ENCODE measurements around the gene SLC35F3.

Gene SLC35F3

DNA sequence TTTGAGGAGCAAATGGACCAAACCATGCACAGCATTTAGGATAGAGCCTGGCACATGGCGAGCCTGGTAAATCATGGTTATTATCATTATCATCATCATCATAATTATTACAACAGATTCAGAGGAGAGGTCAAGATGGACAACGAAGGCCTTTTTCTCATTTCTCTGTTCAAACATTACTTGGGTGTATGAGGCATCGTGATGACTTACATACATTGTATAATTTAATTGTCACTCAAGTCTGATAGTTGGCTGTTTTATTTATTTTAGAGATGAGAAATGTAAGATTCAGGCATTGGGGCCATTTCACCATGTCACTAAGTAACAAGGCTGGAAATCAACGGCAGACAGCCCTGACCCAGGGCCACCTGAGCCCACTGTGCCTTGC lies 68.1 kb downstream of the SLC35F3 start:
- no peaks in the 10 kb centered on the region for H3K36me3 Mint-ChIP-seq (ENCODE audit: low read depth)
- H3K27me3 Mint-ChIP-seq = peaks cover 4% of the 10 kb centered on the region
- no peak overlapping the region for H3K4me3 Mint-ChIP-seq
- no peaks in the 10 kb centered on the region for H3K9me3 Mint-ChIP-seq
- H3K27ac Mint-ChIP-seq = no peak overlapping the region
- no peaks in the 10 kb centered on the region for H3K4me1 Mint-ChIP-seq (ENCODE audit: low read depth)

DNA sequence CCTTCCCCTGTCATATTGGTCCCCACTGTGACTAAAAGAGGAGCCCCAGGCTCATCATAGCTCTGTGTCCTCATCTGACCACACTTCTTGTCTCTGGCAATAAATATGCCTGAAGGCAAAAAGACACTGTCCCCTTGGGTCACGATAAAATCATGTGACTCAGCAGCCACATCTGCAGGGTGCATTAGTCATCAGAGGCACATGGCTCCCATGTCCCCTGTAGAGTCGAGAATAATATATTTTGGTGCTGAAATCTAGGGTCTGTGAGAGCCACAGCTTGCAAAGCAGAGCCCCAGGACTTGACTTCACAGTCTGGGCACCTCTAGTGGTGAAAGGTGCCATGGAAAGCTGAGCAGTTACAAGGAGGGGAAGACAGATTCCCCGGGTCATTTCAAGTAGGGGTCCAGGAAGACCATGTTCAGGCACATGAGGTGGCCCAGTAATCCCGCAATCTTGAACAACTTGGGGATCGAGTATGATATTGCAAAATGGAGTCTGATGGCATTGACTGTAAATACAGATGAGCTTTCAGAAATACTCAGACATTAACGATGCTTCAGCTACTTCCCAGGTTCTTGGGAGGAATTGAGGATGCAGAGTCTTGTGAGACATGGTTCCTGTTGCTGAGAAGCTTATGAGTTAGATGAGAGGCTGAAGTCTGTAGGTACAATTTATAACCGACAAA lies 68.6 kb downstream of the SLC35F3 start:
- Mint-ChIP-seq H3K27ac (no peak overlapping the region), H3K27me3 (peaks cover 4% of the 10 kb centered on the region)

DNA sequence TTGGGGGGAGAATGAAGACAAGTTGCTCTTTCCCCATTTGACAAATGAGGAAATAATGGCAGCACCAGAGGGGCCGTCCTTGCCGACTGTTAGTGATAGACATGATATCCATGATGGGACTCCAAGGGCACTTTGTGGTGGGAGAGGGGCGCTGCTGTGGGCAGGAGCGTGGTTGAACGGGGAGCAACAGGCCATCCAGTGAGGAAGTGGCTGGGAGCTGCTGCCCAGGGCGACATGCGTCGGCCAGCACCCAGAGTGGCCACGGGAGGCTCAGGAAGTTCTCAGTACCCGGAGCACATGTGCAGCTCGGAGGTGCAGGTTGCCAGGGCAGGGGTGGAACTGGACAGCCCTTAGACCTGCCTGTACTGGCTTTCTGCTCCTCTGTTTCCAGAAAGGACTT lies 71.0 kb downstream of the SLC35F3 start:
- no peaks in the 10 kb centered on the region for H3K4me1 Mint-ChIP-seq (ENCODE audit: low read depth)
- H3K4me3 Mint-ChIP-seq = no peak overlapping the region
- H3K27me3 Mint-ChIP-seq = peaks cover 4% of the 10 kb centered on the region
- H3K36me3 Mint-ChIP-seq (ENCODE audit: low read depth) = no peaks in the 10 kb centered on the region
- no peak overlapping the region for H3K27ac Mint-ChIP-seq
- H3K9me3 Mint-ChIP-seq = no peaks in the 10 kb centered on the region

More for the DNA sequence above, 68.6 kb downstream of the SLC35F3 start:
- Mint-ChIP-seq H3K4me3 (no peak overlapping the region), H3K36me3 (ENCODE audit: low read depth) (no peaks in the 10 kb centered on the region), H3K9me3 (no peaks in the 10 kb centered on the region), H3K4me1 (ENCODE audit: low read depth) (no peaks in the 10 kb centered on the region)

DNA sequence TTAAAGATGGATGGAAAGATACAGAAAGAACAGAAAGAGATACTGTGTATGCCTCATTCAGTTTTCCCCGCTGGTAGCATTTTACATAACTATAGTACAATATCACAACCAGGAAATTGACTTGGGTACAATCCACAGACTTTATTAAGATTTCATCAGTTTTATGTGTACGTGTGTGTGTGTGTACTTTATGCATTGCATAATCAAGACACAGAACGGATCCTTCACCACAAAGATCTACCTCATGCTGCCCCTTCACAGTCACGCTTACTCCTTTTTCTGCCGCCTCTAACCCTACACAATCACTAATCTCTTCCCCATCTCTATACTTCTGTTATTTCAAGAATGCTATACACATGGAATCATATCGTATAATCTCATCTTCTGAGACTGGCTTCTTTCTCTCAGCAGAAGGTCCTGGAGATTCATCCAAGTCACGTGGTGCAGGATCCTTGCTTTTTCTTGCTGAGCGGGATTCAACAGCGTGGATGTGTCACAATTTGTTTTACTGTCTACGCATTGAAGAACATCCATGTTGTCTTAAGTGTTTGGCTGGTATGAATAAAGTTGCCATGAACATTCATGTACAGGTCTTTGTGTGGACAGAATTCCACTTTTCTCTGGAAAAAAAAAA lies 76.7 kb downstream of the SLC35F3 start:
- H3K4me1 Mint-ChIP-seq (ENCODE audit: low read depth) = no peaks in the 10 kb centered on the region
- no peaks in the 10 kb centered on the region for H3K36me3 Mint-ChIP-seq (ENCODE audit: low read depth)
- no peak overlapping the region for H3K4me3 Mint-ChIP-seq
- no peak overlapping the region for H3K27ac Mint-ChIP-seq
- peaks cover 5% of the 10 kb centered on the region for H3K27me3 Mint-ChIP-seq
- H3K9me3 Mint-ChIP-seq = no peaks in the 10 kb centered on the region

DNA sequence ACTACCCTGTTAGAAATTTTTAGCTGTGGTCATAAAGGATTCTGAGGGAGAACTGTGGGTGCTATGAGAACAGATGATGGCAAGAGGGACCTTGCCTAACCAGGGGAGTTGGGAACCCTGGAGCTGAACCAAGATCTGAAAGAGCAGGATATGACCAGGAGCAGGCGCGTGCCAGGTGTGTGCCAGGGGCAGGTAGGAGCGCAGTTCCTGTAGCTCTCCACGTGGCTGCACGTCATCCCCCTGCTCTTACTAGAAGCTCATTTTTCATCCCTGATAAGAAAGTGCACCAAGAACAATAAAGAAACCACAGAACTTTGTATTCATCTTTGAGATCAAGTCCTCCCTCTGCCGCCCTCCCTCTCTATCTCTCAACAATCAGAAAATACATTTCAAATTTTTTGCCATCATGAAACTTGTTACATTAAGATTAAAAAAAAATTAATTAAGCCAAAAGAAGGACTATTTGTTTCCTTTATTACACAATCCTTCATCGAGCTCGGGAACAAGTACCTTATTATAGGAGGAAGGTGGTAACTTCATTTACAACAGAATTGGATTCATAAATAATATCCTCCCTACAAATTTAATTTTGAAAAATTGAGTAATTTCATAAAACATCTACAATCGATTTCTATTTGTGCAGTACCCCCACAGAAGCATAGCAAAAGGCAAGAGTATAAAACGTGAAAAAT lies 78.5 kb downstream of the SLC35F3 start:
- peaks cover 5% of the 10 kb centered on the region for H3K27me3 Mint-ChIP-seq
- H3K4me3 Mint-ChIP-seq = no peak overlapping the region
- H3K27ac Mint-ChIP-seq = no peak overlapping the region
- H3K4me1 Mint-ChIP-seq (ENCODE audit: low read depth) = no peaks in the 10 kb centered on the region
- no peaks in the 10 kb centered on the region for H3K36me3 Mint-ChIP-seq (ENCODE audit: low read depth)
- no peaks in the 10 kb centered on the region for H3K9me3 Mint-ChIP-seq

DNA sequence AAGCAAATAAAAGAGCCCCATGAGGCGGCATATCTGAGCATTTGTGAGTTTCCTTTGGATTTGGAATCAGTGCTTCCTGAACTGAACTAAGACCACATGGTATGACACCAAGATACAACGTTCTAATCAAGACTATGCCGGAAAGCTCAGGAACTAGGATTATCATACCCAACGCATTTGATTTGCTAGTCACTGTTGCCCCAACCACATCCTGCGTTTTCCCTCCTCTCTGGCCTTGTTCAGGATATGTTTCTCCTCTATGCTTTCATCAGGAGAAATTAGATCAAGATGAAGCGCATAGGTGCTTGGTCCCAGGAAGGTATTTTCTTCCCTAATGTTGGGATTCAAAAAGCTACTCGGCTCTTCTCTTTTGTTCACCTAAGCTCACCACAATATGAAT lies 79.3 kb downstream of the SLC35F3 start:
- Mint-ChIP-seq H3K4me1 (ENCODE audit: low read depth) (no peaks in the 10 kb centered on the region), H3K9me3 (no peaks in the 10 kb centered on the region), H3K4me3 (no peak overlapping the region), H3K36me3 (ENCODE audit: low read depth) (no peaks in the 10 kb centered on the region), H3K27me3 (peaks cover 10% of the 10 kb centered on the region), H3K27ac (no peak overlapping the region)

DNA sequence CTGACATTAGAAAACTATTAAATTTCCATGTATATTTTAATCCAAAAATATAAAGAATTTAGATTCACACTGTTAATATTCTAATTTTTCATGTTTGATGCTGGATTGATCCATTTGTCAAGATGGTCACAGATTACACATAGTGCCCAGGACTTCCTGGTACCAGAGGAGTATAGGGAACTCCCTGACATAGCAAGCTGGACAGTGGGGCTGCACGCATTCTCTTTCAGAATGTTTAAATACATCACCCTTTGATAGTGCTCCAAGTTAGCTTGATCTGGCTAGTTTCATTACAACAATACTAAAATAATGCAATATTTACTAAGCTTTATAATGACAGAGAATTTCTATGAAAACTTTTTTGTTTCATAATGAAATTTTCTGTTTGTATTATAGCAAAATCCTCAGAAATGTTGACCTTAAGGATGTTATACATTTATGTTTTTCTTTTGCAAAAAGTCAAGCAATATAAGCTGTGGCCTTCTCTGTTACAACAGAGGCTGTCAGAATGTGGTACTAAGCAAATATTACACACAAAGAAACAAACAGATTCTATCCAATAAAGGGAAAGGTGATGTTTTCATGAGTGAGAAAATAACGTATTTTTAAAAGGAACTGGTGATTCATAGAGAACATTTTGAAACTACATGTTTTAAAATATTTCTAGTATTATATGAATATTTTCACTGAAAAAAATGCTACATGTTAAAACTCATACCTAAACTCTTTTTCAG lies 84.7 kb downstream of the SLC35F3 start:
- no peak overlapping the region for H3K4me3 Mint-ChIP-seq
- no peaks in the 10 kb centered on the region for H3K4me1 Mint-ChIP-seq (ENCODE audit: low read depth)
- no peaks in the 10 kb centered on the region for H3K36me3 Mint-ChIP-seq (ENCODE audit: low read depth)

DNA sequence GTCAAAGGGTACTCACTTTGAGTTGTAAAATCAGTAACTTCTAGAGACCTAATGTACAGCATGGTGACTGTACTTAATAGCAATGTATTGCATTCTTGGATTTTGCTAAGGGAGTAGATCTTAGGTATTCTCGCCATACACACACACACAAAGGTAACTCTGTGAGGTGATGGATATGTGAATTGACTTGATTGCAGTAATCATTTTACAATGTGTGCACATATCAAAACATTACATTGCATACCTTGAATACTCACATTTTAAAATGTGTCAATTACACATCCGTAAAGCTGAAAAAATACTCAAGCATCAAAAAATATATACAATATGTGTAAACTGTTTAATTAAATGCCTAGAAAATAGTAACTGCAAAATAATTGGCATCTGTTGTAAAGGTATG lies 86.0 kb downstream of the SLC35F3 start:
- peaks cover 24% of the 10 kb centered on the region for H3K27me3 Mint-ChIP-seq
- H3K4me3 Mint-ChIP-seq = no peak overlapping the region
- H3K9me3 Mint-ChIP-seq = no peaks in the 10 kb centered on the region
- H3K4me1 Mint-ChIP-seq (ENCODE audit: low read depth) = no peaks in the 10 kb centered on the region
- H3K36me3 Mint-ChIP-seq (ENCODE audit: low read depth) = no peaks in the 10 kb centered on the region
- H3K27ac Mint-ChIP-seq = no peak overlapping the region

More for the DNA sequence above, 84.7 kb downstream of the SLC35F3 start:
- Mint-ChIP-seq H3K27me3 (peaks cover 25% of the 10 kb centered on the region), H3K9me3 (no peaks in the 10 kb centered on the region), H3K27ac (no peak overlapping the region)

DNA sequence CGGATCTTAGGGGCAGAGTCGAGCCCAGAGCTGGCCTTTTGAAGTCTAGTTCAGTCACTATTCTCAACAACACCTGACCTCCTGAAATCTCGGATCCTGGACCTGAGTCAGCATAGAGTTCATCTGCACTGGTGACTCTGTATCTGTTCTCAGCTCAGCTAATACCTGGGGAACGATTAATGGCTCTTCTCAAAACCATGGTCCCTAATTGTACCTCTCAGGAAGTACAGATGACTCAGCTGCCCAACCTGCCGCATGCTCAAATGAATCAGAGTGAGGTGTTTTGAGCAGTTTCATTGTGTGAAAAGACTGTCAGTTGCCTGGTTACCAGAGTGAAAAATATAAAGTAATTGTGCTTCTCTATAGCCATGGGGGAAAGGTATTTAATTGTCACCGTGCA lies 89.2 kb downstream of the SLC35F3 start:
- H3K4me3 Mint-ChIP-seq = no peak overlapping the region

DNA sequence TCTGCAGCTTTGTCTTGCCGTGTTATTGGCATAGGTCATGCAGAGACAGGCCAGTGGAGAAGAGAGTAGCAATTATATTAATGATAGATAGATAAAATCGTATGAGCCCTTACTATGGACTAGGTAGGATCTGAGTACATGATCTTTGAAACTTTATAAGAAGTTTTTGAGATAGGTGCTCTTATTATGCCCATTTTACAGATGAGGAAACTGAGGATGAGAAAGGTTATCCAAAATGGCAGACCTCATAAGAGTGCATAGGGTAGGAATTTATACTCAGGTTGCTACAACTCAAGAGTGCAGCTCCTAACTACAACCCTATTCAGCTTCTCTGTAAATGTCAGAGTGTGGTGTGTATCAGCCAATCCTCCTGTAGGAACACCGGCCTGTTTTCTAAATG lies 89.6 kb downstream of the SLC35F3 start:
- Mint-ChIP-seq H3K9me3 (no peaks in the 10 kb centered on the region), H3K27me3 (peaks cover 28% of the 10 kb centered on the region), H3K36me3 (ENCODE audit: low read depth) (no peaks in the 10 kb centered on the region), H3K27ac (no peak overlapping the region), H3K4me1 (ENCODE audit: low read depth) (no peaks in the 10 kb centered on the region), H3K4me3 (no peak overlapping the region)

More for the DNA sequence above, 89.2 kb downstream of the SLC35F3 start:
- Mint-ChIP-seq H3K27me3 (peaks cover 27% of the 10 kb centered on the region), H3K27ac (no peak overlapping the region), H3K36me3 (ENCODE audit: low read depth) (no peaks in the 10 kb centered on the region), H3K9me3 (no peaks in the 10 kb centered on the region), H3K4me1 (ENCODE audit: low read depth) (no peaks in the 10 kb centered on the region)

DNA sequence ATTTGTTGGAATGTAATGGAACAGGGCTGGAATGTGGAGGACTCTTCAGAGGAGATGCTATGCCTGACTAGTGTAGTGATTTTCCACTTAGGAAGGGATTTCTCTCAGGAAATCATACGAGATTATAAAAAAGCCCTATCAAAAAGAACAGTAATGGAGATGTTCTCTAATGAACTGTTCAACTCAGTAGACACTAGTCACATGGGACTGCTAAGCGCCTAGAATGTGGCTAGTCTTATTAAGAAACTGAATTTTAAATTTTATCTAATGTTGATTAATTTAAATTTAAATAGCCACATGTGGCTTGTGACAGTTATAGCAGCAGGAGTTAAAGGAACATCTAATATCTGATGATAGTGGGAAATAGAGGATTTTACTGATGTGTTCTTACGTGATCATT lies 94.0 kb downstream of the SLC35F3 start:
- Mint-ChIP-seq H3K4me3 (no peak overlapping the region), H3K9me3 (no peaks in the 10 kb centered on the region), H3K4me1 (ENCODE audit: low read depth) (no peaks in the 10 kb centered on the region), H3K27ac (no peak overlapping the region), H3K36me3 (ENCODE audit: low read depth) (no peaks in the 10 kb centered on the region), H3K27me3 (peaks cover 21% of the 10 kb centered on the region)

DNA sequence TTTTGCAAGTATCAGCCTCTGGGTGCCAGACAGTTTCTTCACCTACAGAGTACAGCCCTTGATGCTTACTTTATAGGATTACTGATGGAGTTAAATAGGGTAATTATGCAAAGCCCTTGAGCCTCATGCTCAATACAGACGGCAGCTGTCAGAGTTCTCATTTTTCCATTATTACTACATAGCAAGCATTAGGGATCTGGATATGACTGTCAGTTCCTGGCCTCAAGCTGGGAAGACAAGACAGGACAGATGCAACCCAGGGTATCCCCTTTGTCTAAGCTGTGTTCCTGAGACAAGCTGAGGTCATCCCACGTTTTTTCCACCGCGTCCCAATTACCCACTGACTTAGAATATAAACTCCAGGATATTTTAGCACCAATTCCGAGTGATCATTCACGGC lies 94.4 kb downstream of the SLC35F3 start:
- peaks cover 18% of the 10 kb centered on the region for H3K27me3 Mint-ChIP-seq
- H3K36me3 Mint-ChIP-seq (ENCODE audit: low read depth) = no peaks in the 10 kb centered on the region
- H3K4me3 Mint-ChIP-seq = no peak overlapping the region
- no peaks in the 10 kb centered on the region for H3K4me1 Mint-ChIP-seq (ENCODE audit: low read depth)
- H3K9me3 Mint-ChIP-seq = no peaks in the 10 kb centered on the region
- H3K27ac Mint-ChIP-seq = no peak overlapping the region

DNA sequence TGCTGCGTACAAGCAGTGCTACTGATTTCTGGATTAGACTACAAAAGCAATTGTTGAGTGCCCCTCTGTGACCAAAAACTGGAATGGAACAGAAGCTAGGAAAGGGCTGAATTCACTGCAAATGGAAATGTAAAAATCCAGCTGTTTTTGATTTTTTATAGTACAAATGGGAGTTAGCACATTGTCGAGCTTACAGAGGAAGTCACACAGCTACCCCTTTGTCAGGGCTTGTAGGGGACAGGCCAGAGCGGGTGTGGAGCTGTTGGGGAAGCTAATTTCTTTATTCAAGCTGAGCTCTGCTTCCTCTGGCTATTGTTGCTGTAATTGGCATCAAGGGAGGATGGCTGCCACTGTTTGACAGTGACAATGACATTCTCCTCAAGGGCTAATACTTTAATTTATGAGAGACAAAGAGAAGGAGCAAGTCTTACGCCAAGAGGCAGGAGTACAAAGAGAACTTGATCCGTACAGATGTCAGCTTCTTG lies 96.1 kb downstream of the SLC35F3 start:
- Mint-ChIP-seq H3K9me3 (no peaks in the 10 kb centered on the region), H3K4me1 (ENCODE audit: low read depth) (no peaks in the 10 kb centered on the region), H3K27me3 (peaks cover 22% of the 10 kb centered on the region), H3K4me3 (no peak overlapping the region), H3K27ac (no peak overlapping the region), H3K36me3 (ENCODE audit: low read depth) (no peaks in the 10 kb centered on the region)

DNA sequence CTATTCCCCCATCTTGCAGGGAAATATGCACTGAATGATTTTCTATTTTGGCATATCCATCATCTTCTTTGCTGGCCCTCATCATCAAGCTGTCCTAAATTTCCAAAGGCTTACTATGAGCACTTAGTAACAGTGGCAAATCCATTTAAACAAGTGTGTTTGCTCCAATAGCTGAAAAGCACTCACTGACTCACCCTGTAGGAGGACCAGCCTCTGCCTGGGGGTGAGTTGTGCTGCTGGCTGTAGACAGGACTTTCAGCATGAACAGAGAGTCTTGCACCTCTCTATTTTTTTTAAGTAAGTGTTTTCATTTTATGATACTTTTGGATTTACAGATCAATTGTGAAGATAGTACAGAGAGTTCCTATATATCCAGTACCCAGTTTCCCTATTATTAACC lies 97.3 kb downstream of the SLC35F3 start:
- no peak overlapping the region for H3K27ac Mint-ChIP-seq
- no peaks in the 10 kb centered on the region for H3K36me3 Mint-ChIP-seq (ENCODE audit: low read depth)
- no peaks in the 10 kb centered on the region for H3K4me1 Mint-ChIP-seq (ENCODE audit: low read depth)
- no peak overlapping the region for H3K4me3 Mint-ChIP-seq
- no peaks in the 10 kb centered on the region for H3K9me3 Mint-ChIP-seq
- H3K27me3 Mint-ChIP-seq = peaks cover 32% of the 10 kb centered on the region

DNA sequence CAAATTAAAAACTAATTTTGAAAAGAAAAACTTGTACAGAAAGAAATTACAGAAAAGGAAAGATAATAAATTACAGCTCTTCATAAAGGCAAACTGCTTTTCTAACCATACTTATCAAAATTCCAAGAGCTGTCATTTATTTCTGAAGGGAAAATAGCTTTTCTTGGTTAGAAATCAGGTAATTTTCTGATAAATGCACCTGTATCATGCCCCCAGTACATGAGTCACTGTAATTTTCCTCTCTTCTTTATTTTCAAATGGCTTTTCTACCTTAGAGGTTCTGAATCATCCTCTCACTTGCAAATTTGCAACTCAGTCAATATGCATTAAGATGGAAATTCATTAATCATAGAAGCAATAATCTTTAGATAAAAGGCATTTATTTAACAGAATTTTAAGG lies 100.1 kb downstream of the SLC35F3 start:
- Mint-ChIP-seq H3K4me1 (ENCODE audit: low read depth) (no peaks in the 10 kb centered on the region), H3K27ac (no peak overlapping the region), H3K9me3 (peaks cover 3% of the 10 kb centered on the region), H3K4me3 (no peak overlapping the region), H3K27me3 (peaks cover 38% of the 10 kb centered on the region), H3K36me3 (ENCODE audit: low read depth) (no peaks in the 10 kb centered on the region)
